ENCODE measurements around the gene ADK. TPM values are rescaled to one million over a fixed set of nuclear protein-coding genes. Genes with fewer than 3 reads are reported as not detected.

ADK gene
- total and polyA plus RNA-seq, 2 experiments from 2014 or later: 39.9 to 53.0 TPM

GRCh38 chr10:74165530-74165901 is 14.5 kb downstream of the ADK start:
- Histone ChIP-seq H3K9me2 (ENCODE audit: insufficient read depth) (no peaks in the 10 kb centered on the region), H4K20me1 (replicated peaks; ENCODE audit: insufficient read depth) (peaks cover 19% of the 10 kb centered on the region; the same call in 1 of the 2 replicates), H3K36me3 (ENCODE audit: insufficient read depth) (no peaks in the 10 kb centered on the region), H3K27me3 (ENCODE audit: insufficient read depth) (no peaks in the 10 kb centered on the region), H3K4me1 (ENCODE audit: insufficient read depth) (no peaks in the 10 kb centered on the region), H3K27ac (ENCODE audit: low read depth) (no peak overlapping the region), H3F3A (replicated peaks; ENCODE audit: low read depth) (no peaks in the 10 kb centered on the region), H3K79me2 (replicated peaks; ENCODE audit: insufficient read depth) (peaks cover 69% of the 10 kb centered on the region), H3K4me3 (no peak overlapping the region), H3K4me2 (no peak overlapping the region), H2AFZ (no peak overlapping the region)
- Mint-ChIP-seq H3K4me1 (peaks cover 3% of the 10 kb centered on the region; the same call in 2 of the 3 replicates), H3K27ac (no peak overlapping the region), H3K36me3 (ENCODE audit: low read depth) (peaks cover 4% of the 10 kb centered on the region; the same call in 2 of the 3 replicates), H3K9me3 (no peaks in the 10 kb centered on the region), H3K4me3 (no peak overlapping the region), H3K27me3 (ENCODE audit: insufficient read depth, low read depth, poor library complexity) (peaks cover 3% of the 10 kb centered on the region)
- TF ChIP-seq REST (IDR thresholded peaks at IDR 0.05; ENCODE audit: unreplicated experiment) (no peak), EZH2phosphoT487 (IDR thresholded peaks at IDR 0.05; ENCODE audit: unreplicated experiment) (no peak), CTCF (conservative IDR thresholded peaks at IDR 0.05; ENCODE audit: low read depth in 2 of 2) (no peak), ZNF462 (CRISPR knock-in tag; IDR thresholded peaks at IDR 0.05) (no peak), EZH2 (IDR thresholded peaks at IDR 0.05; ENCODE audit: low read depth, unreplicated experiment) (no peak), POLR2AphosphoS5 (IDR thresholded peaks at IDR 0.05; ENCODE audit: low read depth) (no peak), JUNB (IDR thresholded peaks at IDR 0.05; ENCODE audit: unreplicated experiment) (no peak), NANOG (IDR thresholded peaks at IDR 0.05; ENCODE audit: borderline replicate concordance) (no peak), CREB1 (CRISPR knock-in tag; IDR thresholded peaks at IDR 0.05; ENCODE audit: low read depth) (no peak), STAT1 (IDR thresholded peaks at IDR 0.05; ENCODE audit: unreplicated experiment) (no peak), ETS1 (IDR thresholded peaks at IDR 0.05) (no peak), ZNF331 (CRISPR knock-in tag; IDR thresholded peaks at IDR 0.05; ENCODE audit: low read depth) (no peak)
- DNase-seq (ENCODE audit: low spot score) (no peak), ATAC-seq (no peak)
